GM21825 (cell line): Measurements from ENCODE around the gene ASB1.
"Not testable (repeated sequence)": the region's sequence is repeated elsewhere in the genome, so short reads cannot be mapped to it uniquely, and the experiment has no call there.

Experiments
- ATAC-seq: cut with Tn5 transposase; IDR thresholded peaks from one replicate; pipeline ENCODE4 v1.9.1; 2021; ENCODE audit warnings: mild to moderate bottlenecking, moderate library complexity; ENCODE audit not compliant: unreplicated experiment

The ASB1 gene

GRCh38 chr2:238441262-238442114 lies 14.8 kb downstream of the ASB1 start:
- no peak for ATAC-seq

DNA sequence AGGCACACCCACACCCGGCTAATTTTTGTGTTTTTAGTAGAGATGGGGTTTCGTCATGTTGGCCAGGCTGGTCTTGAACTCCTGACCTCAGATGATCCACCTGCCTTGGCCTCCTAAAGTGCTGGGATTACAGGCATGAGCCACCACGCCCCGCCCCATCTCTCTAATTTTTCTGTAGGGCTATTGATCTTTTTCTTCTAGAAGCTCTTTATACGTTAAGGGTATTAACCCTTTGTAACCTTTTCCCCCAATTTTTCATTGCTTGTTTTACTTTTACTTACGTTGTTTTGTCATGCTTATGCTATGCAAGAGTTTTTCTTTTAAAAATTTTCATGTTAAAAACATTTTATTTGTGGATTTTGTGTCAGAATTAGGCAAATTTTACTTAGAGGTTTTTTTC lies 15.5 kb downstream of the ASB1 start:
- ATAC-seq: not testable (repeated sequence)

DNA sequence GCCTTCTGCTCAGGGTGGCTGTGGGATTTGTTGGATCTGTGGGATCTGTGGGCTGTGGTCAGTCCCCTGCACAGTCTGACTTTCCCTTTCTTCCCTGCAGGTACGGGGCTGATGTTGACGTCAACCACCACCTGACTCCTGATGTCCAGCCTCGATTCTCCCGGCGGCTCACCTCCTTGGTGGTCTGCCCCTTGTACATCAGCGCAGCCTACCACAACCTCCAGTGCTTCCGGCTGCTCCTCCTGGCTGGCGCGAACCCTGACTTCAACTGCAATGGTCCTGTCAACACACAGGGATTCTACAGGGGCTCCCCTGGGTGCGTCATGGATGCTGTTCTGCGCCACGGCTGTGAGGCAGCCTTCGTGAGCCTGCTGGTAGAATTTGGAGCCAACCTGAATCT lies 17.5 kb downstream of the ASB1 start:
- no peak for ATAC-seq

- ATAC-seq: no peak
Observed at GRCh38 chr2:238445409-238446190, 18.9 kb downstream of the ASB1 start.

DNA sequence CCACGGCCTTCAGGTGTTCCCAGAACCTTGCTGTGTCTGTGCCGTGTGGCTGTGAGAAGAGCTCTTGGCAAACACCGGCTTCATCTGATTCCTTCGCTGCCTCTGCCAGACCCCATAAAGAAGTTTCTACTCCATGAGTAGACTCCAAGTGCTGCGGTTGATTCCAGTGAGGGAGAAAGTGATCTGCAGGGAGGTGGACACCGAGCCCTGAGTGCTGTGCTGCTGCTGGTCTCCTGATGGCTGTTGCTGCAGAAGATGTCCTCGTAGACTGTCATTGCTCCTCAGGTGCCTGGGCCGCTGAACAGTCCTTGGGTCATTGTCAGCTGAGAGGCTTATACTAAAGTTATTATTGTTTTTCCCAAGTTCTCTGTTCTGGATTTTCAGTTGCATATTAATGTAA lies 19.6 kb downstream of the ASB1 start:
- no peak for ATAC-seq

GRCh38 chr2:238448031-238448955 lies 21.6 kb downstream of the ASB1 start:
- no peak for ATAC-seq

- no peak for ATAC-seq
Observed at GRCh38 chr2:238449241-238449640, 22.5 kb downstream of the ASB1 start.

DNA sequence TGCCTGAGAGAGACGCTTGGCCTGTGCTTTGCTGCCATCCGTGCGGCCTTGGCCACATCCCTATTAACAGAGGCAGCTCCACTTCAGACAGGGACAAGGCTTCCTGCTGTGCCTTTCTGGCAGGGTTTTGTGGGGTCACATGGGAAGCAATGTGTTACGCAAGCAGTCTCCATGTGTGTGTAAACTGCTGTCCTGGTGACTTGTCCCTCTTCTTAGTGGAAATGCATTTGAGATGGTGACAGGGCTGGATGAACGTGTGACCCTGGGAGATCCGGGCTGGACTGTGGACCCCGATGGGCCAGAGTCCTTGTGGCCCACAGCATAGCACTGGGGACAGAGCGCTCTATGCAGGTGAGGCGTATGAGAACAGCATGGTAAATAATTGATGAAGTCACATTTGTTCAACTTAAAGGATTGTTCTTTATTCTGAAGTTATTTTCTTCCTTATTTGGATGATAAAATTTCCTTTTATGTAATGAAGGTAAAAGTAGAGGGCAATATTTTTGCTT lies 23.2 kb downstream of the ASB1 start:
- ATAC-seq: no peak

- ATAC-seq: no peak
Observed at GRCh38 chr2:238450440-238450861, 23.7 kb downstream of the ASB1 start.

- ATAC-seq: no peak
Observed at GRCh38 chr2:238453842-238454241, 27.1 kb downstream of the ASB1 start.

GRCh38 chr2:238456449-238456848 lies 29.7 kb downstream of the ASB1 start:
- no peak for ATAC-seq

- ATAC-seq: no peak
Observed at GRCh38 chr2:238456970-238457926, 30.5 kb downstream of the ASB1 start.

- no peak for ATAC-seq
Observed at GRCh38 chr2:238457927-238458324, 31.2 kb downstream of the ASB1 start.

DNA sequence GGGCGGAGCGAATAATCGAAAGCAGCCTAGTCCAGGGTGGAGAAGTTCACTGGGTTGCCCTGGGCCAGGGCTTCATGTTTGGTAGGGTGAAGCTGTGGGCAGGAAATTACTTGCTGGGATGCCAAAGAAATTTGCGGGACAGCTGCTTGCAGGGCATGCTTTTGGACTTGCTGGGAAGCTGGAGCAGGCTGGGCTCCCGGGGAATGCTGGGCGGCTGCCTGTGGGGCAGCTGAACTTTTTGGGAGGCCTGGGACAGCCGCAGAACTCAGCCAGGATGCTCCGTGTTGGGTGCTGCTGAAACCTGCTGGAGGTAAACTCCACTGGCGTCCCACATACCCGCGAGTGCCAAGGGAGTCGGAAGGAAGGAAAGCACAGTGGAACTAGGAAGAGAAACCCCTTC lies 31.9 kb downstream of the ASB1 start:
- no peak for ATAC-seq

DNA sequence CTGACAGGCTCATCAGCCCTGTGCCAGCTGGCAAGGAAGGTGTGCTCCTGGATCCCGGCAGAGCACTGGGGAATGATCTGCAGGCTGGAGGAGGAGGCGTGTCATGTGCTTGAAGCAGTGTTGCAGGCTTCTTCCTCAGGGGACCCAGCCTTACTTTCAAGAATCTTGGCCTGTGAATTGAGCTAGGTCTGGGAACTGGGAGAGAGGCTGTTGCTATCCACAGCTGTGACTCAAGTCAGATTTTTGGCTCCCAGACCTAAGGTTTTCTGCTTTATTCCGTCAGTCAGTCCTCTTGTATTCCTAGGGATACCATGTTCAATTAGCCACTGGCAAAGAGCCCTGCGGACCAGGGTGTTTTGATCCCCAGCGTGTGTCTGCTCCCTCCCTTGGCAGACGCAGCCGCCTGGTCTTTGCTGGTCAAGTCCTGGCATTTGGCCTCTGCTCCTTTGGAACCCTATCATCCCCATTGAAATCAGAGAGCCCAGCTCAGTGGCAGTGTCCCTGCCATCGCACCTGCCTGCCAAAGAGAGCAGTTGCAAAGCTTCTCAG lies 32.4 kb downstream of the ASB1 start:
- no peak for ATAC-seq

- ATAC-seq: no peak
Observed at GRCh38 chr2:238461051-238461450, 34.3 kb downstream of the ASB1 start.

DNA sequence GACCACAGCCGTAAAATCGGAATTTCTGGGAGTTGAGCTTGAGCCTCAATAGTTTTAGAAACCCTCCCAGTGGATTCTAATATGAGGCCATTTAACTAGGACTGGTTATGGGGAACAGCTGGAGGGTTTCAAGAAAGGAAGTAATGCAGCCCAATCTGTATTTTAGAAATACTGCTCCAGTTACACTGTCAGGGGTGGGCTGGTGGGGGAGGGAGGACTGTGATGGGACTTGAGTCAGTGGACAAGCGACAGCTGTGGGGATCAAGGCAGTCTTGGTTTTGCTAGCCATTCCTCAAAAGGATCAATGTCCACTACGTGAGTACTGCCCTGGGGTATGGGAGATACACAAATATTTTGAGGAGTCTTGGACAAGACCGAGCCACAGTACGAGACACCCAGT lies 34.8 kb downstream of the ASB1 start:
- no peak for ATAC-seq

- no peak for ATAC-seq
Observed at GRCh38 chr2:238461916-238462315, 35.2 kb downstream of the ASB1 start.

- ATAC-seq: no peak
Observed at GRCh38 chr2:238462782-238463396, 36.2 kb downstream of the ASB1 start.
